ENCODE data around the gene CAPN13.
A peak's percentile ranks its signal among the peaks of the same experiment; 100 is the strongest.
"Not testable (repeated sequence)": the region's sequence is repeated elsewhere in the genome, so short reads cannot be mapped to it uniquely, and the experiment has no call there.

Gene CAPN13

GRCh38 chr2:30697242-30698103 lies 109.8 kb downstream of the CAPN13 start:
- DNase-seq, result not testable (repeated sequence)

- DNase-seq, result no peak
Observed at GRCh38 chr2:30695749-30696148, 111.5 kb downstream of the CAPN13 start.

- peak; percentile 20 for DNase-seq
Observed at GRCh38 chr2:30694286-30695055, 112.8 kb downstream of the CAPN13 start.

- DNase-seq, result no peak
Observed at GRCh38 chr2:30693821-30694281, 113.4 kb downstream of the CAPN13 start.

GRCh38 chr2:30692829-30693275 lies 114.4 kb downstream of the CAPN13 start:
- DNase-seq, result peak; percentile 11

GRCh38 chr2:30691948-30692828 lies 115.1 kb downstream of the CAPN13 start:
- DNase-seq, result no peak

- DNase-seq, result no peak
Observed at GRCh38 chr2:30691091-30691947, 115.9 kb downstream of the CAPN13 start.

GRCh38 chr2:30690126-30690561 lies 117.1 kb downstream of the CAPN13 start:
- no peak for DNase-seq

GRCh38 chr2:30689496-30690125 lies 117.6 kb downstream of the CAPN13 start:
- DNase-seq, result no peak

- DNase-seq, result no peak
Observed at GRCh38 chr2:30688956-30689401, 118.3 kb downstream of the CAPN13 start.

- DNase-seq, result no peak
Observed at GRCh38 chr2:30686669-30687068, 120.6 kb downstream of the CAPN13 start.

- no peak for DNase-seq
Observed at GRCh38 chr2:30686000-30686399, 121.2 kb downstream of the CAPN13 start.

GRCh38 chr2:30684996-30685395 lies 122.2 kb downstream of the CAPN13 start:
- no peak for DNase-seq

- DNase-seq, result no peak
Observed at GRCh38 chr2:30684516-30684915, 122.7 kb downstream of the CAPN13 start.

GRCh38 chr2:30684026-30684425 lies 123.2 kb downstream of the CAPN13 start:
- DNase-seq, result no peak

GRCh38 chr2:30683236-30683956 lies 123.8 kb downstream of the CAPN13 start:
- DNase-seq, result no peak

GRCh38 chr2:30681022-30681421 lies 126.2 kb downstream of the CAPN13 start:
- DNase-seq, result no peak

GRCh38 chr2:30680121-30680520 lies 127.1 kb downstream of the CAPN13 start:
- DNase-seq, result no peak

- DNase-seq, result peak; percentile 41
Observed at GRCh38 chr2:30679426-30680088, 127.7 kb downstream of the CAPN13 start.
